Epithelial cell of proximal tubule (primary cell): ENCODE measurements around the gene PROSER2. TPM values are rescaled to one million over a fixed set of nuclear protein-coding genes. Genes with fewer than 3 reads are reported as not detected.

Experiments
- DNase-seq: peaks from one replicate; pipeline ENCODE4 v3.0.0-alpha.2; 2011; ENCODE audit warnings: low read depth
- H3K4me3 ChIP-seq: 2 replicates; pipeline ENCODE4 v1.5.1; 2011; ENCODE audit warnings: low read depth, mild to moderate bottlenecking, low read length
- total RNA-seq: library from RNA; depleted of rRNA; stranded (reverse); fragments of >200 nt; gene quantifications from 2 replicates; pipeline ENCODE4 v1.2.3, GENCODE V29; 2015
- TF ChIP-seq, protein P1 (sequence below): conservative IDR thresholded peaks from 2 replicates; pipeline ENCODE4 v1.5.1; 2012; ENCODE audit warnings: low read depth, mild to moderate bottlenecking, low read length

PROSER2 gene
- total RNA-seq, 1 donor from 2014 or later: 91.6 TPM

DNA sequence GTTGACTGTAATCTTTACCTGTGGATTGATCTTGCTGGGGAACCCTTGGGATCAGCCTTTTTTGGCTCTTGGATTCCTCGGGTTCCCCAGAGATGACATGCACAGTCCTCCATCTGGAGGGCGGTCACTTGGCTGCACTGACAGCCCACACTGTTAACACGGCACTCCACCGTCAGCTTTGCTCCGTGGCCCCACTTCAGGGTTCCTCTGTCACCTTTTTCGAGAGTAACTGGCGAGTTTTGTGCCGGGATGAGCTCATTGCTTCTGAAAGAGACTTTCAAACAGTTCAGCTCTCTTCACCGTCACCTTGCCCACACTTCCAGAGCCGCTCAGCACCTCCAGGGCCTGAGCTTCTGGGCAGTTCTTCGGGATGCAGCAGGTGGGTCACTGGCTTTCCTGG is 42.4 kb downstream of the PROSER2 start:
- TF ChIP-seq, protein P1, sequence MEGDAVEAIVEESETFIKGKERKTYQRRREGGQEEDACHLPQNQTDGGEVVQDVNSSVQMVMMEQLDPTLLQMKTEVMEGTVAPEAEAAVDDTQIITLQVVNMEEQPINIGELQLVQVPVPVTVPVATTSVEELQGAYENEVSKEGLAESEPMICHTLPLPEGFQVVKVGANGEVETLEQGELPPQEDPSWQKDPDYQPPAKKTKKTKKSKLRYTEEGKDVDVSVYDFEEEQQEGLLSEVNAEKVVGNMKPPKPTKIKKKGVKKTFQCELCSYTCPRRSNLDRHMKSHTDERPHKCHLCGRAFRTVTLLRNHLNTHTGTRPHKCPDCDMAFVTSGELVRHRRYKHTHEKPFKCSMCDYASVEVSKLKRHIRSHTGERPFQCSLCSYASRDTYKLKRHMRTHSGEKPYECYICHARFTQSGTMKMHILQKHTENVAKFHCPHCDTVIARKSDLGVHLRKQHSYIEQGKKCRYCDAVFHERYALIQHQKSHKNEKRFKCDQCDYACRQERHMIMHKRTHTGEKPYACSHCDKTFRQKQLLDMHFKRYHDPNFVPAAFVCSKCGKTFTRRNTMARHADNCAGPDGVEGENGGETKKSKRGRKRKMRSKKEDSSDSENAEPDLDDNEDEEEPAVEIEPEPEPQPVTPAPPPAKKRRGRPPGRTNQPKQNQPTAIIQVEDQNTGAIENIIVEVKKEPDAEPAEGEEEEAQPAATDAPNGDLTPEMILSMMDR: no peak
- no peak overlapping the region for H3K4me3 ChIP-seq
- no peak for DNase-seq

DNA sequence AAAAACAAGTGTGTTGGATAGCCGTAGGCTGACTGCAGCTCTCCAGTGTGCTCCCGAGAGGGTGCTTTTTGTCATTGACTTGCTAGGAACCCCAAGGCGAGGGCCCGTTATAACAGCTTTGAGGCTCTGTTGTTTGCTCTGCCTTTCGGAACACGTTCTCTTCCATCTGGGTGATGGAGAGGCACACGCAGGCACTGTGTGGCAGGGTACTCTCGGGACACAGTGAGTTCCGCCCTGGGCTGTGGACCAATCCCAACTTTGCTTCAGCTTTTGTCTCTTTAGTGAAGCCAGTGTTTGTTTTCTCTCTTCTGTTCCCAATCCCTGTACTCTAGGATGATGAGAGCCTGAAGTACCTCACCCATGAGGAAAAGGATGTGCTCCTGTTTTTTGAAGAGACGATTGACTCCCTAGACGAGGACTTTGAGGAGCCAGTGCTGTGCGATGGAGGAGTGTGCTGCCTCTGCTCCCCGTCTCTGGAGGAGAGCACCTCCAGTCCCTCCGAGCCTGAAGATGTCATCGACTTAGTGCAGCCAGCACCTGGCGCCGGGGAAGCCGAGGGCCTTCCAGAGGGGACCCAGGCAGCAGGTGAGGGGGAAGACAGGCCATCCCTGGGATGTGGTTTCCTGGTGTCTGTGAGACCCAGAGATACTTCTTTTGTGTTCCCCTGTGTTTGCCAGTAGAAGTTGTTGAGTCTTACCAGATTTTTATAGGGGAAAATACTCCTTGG is 43.2 kb downstream of the PROSER2 start:
- DNase-seq: no peak
- TF ChIP-seq, protein P1: no peak
- no peak overlapping the region for H3K4me3 ChIP-seq

- no peak overlapping the region for H3K4me3 ChIP-seq
- TF ChIP-seq, protein P1: no peak
- DNase-seq: no peak
Measured at GRCh38 chr10:11869219-11869618, 46.1 kb downstream of the PROSER2 start.

DNA sequence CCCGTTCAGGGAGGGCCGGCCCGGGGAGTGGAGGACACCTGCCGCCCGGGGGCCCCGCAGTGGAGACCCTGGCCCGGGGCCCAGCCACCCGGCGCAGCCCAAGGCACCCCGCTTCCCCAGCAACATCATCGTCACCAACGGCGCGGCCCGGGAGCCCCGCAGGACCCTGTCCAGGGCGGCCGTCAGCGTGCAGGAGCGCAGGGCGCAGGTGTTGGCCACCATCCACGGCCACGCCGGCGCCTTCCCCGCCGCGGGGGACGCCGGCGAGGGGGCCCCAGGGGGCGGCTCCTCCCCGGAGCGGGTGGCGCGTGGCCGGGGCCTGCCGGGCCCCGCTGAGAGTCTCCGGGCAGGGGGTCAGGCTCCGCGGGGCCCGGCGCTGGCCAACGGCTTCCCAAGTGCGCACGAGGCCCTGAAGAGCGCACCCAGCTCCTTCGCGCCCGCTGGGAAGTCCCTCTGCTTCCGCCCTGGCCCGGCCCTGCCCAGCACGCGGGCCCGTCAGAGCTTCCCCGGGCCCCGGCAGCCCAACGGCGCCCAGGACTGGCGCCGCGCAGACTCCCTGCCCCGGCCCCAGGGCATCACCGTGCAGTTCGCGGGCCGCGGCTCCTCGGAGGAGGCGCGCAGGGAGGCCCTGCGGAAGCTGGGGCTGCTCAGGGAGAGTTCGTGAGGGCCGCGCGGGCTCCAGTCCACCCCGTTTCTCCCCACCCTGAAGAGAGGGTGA is 46.7 kb downstream of the PROSER2 start:
- TF ChIP-seq, protein P1: no peak
- H3K4me3 ChIP-seq: no peak overlapping the region

DNA sequence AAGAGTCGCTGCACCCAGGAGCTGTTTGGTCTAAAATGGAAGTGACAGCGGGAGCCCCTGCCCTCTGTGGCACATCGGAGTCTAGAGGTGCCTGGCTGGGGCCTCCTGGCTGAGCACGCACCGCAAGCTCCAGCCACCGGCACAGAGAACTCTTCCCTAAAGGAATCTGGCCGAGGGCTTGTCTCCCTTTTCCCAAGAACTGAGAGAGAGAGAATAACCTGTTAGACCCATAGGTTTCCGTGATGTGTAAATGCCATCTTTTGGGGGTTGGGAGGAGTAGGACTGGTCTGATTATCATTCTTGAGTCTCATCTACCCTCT is 47.3 kb downstream of the PROSER2 start:
- TF ChIP-seq, protein P1: no peak
- H3K4me3 ChIP-seq: no peak overlapping the region
- no peak for DNase-seq

More for the DNA sequence above, 46.7 kb downstream of the PROSER2 start:
- DNase-seq: no peak

DNA sequence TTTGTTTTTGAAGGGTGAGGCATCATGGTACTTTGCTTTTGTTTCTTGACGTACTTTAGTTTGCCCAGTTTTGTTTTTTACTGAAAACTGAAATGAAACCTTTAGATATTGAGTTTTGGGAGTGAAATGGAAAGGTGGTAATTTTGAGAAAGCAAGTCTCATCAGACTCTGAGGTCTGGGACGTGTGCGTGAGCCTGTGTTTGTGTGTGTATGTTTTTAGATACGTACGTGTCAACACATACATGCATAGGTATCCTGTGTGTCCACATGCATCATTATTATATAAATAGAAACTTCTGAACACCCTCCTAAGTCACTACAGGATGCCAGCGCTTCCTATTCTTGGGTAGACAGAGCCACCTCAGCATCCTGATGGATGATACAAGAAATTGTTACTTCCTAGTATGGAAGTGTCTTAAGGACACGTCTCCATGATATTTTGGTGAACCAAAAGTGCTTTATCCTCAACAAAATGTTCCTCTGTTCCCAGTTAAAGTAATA is 47.8 kb downstream of the PROSER2 start:
- no peak overlapping the region for H3K4me3 ChIP-seq
- TF ChIP-seq, protein P1: no peak
- DNase-seq: no peak
